Activated CD4-positive, alpha-beta T cell treated with anti-CD3 and anti-CD28 coated beads, Interleukin-2, amount 50 U/mL, for 48 hours (primary cell): ENCODE data around the gene USE1.
"Not testable (repeated sequence)": the region's sequence is repeated elsewhere in the genome, so short reads cannot be mapped to it uniquely, and the experiment has no call there.

Source experiments
- DNase-seq, 2 experiments: peaks; one replicate each; pipeline ENCODE4 v3.0.0-alpha.2; 2020

USE1 gene, protein sequence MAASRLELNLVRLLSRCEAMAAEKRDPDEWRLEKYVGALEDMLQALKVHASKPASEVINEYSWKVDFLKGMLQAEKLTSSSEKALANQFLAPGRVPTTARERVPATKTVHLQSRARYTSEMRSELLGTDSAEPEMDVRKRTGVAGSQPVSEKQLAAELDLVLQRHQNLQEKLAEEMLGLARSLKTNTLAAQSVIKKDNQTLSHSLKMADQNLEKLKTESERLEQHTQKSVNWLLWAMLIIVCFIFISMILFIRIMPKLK

DNA sequence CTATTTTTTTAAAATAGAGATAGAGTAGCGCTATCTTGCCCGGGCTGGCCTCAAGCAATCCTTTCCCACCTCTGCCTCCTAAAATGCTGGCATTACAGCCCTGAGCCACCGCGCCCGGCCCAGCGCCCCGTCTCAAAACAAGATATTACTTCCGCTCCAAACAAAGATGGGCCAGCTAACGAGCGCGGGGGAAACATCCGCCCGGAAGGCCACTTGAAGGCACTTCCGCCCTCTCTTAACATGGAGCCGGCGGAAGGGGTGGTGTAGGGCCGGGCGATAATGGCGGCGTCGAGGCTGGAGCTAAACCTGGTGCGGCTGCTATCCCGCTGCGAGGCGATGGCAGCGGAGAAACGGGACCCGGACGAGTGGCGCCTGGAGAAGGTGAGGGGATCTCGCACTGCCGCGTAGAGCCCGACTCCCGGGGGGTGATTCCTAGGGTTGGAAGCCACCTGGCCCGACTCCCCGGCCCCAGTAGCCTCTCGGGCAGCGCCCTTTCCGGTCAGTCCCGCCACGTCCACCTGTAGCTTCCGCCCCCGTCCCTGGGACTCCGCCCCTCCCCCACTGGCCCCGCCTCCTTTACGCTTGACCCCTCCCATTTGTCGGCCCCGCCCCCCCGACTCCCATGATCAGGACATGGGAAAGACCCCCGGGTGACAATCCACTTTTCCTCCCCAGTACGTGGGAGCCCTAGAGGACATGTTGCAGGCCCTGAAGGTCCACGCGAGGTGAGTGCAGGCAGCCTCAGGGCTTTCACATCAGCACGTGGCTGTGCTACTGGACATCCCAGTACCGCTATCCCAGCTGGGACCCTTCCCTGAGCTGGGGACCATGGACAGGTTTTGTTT is at the start of gene USE1:
Gene USE1 (plus strand): TSS at position 231 of the 845 bp plus-strand sequence. CDS start 49 bp downstream, at position 280.
- DNase-seq, result peak; percentile 85 to 89

DNA sequence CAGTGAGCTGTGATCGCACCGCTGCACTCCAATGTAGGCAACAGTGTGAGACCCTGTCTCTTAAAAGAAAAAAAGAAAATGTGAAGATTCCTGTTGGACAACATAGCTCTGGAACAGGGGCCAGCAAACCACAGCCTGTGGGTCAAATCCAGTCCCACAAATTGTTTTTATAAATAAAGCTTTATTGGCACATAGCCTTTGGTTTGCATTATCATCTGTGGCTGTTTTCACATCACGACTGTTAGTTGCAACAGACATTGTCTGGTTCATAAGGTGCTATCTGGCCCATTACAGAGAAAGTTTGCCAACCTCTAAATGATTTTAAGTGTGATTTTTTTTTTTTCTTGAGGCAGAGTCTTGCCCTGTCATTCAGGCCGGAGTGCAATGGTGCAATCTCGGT is 49.4 kb upstream of the USE1 start:
- DNase-seq, result no peak

DNA sequence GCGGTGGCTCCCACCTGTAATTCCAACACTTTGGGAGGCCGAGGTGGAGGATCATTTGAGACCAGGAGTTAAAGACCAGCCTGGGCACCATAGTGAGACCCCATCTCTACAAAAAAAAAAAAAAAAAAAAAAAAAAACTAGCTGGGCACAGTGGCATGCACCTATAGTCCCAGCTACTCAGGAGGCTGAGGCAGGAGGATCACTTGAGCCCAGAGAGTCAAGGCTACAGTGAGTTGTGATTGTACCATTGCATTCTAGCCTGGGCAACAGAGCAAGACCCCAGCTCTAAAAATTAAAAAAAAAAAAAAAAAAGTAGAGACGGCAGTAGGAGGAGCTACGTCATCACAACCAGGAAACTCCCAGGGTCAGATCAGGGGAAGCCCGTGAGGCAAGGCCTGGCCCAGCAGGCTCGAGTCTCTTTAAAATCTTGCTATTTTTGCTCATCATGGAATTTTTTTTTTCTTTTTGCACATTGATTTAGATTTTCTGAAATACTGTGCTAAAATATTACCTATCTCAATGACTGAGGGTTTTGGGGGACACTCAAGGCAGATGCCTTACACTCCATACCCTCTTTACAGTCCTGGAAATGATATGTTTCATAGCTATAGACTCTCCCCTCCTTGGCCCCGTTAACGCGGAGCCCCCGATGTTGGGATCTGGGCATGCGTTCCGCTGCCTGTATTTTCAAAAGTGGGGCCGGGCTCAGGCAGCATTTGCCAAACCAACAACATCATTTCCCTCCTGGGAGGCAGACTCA is 44.4 kb upstream of the USE1 start:
- peak in 1 of 2 experiments; percentile 24 for DNase-seq

DNA sequence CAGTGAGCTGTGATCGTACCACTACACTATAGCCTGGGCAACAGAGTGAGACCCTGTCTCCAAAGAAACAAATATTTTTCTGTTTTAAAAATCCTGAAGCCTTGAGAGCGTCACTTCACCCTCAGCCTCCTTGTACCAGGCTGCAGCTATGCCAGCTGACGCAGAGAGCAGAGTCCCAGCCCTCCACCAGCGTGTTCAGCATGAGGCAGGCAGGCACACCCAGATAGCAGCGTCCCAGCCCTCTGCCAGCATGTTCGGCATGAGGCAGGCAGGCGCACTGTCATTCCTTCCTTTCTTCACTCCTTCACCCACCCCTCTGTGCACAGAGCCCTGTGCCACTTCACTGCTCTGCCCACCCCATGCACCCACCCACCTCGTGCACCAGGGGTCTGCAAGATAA is 43.3 kb upstream of the USE1 start:
- no peak for DNase-seq

DNA sequence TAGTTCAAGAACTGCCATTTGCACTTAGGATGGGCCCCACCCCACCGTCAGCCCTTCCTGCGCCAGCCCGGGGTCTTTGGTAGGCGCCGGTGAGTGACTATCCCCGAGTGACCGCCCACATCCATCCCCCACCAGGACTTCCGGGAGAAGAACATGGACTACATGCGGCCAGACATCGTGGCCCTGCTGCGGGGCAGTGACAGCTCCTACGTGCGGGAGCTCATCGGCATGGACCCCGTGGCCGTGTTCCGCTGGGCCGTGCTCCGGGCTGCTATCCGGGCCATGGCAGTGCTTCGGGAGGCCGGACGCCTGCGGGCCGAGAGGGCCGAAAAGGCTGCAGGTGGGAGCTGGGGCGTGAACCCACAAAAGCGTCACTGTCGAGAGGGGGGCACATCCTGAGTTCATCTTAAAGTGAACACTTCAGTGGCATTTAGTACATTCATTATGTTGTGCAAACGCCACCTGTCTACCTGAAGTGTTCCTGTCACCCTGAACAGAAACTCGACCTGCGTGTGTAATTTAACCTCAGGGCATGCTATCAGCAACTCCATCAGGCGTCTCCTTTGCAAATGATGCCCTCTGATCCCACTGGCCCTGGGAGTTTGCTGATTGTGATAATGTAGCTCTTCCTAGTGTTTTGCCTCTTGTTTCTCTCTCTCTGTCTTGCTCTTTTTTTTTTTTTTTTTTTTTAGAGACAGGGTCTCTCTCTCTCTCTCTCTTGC is 42.4 kb upstream of the USE1 start:
- no peak for DNase-seq

DNA sequence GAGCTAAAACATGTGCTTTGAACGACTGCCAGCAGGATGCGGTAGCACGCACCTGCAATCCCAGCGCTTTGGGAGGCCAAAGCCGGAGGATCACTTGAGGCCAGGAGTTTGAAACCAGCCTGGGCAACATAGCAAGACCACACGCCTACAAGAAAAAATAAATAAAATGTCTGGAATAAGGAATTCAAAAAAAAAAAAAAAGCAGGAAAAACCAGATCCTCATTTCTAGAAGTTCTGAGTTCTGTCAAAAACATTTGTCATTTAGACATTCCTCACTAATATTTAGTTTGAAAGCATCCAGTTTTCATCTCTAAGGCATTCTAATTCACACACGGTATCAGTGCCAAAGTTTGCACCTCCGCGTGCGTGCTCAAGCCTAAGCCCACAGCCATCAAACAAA is 36.9 kb upstream of the USE1 start:
- no peak for DNase-seq

DNA sequence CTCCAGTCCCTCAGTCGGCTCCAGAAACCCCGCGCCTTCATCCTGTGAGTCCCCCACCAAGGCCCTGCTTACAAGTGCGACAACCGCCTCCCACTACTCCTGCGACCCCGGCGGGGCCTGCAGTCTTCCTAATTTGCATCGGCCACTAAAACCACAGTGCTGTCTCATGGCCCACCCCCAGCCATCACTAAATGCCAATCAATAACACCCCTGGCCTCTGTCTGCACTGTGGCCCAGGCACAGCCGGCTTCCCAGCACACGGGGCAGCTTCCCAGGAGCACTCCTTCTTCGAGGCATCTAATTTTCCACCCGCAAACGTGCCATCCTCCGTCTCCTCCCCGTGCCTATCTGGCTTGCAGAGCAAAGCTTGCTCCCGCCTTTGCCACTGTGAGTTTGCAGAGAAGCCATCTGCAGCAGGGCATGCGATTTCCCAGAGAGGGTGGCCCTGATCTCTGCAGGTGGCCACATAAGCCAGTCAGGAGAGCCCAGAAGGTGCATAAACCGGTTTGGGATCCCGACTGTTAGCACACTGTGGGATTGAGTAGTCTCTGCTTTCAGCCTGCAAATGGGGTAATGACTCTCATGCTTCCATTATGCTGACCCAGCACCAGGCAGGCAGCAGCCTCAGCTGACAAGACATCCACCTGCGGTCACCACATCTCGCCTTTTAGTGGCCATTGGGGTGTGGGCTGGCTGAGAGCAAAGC is 34.0 kb upstream of the USE1 start:
- DNase-seq, result no peak

DNA sequence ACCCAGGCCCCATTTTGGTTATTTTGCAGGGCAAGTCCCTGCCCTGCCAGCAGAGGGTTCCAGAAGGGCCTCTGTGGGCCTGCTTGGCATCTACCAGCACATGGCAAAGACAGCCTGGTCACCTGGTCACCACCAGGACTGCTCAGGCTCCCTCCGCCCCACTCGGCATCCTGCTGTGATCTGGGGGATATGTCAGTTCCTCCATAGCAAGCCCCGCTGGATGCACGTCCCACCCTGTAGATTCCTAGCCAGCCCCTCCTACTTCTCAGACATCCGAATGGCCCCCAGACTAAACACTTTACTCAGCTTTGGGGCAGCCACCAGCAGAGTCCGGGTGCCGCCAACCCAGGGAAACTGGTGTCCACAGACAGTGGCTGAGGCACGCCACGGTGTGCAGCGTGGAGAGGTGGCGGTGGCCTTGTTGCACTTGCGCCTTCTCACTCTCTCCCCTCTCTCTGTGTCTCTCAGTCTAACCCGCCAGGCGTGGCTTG is 31.8 kb upstream of the USE1 start:
- DNase-seq, result peak; percentile 24 to 34

DNA sequence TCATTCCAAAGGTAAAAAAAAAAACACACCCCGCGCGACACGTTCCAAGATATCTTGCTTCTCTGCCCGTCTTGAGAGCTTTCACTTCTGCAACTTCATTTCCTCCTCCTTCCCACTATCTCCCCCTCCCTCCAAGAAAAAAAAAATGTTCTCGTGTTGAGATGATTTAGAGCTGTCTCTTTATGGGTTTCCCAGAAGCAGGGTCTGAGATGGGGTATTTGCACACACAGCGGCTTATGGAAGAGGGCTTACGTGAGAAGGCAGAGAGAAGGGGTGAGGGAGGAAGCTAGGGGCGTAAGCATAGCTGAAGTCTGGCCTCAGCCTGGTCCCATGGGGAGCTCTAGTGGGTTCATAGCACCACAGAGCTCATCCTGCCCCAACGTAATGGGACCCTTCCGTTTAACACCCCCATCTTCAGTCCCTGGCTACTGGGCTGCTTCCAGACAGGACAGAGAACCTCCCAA is 31.3 kb upstream of the USE1 start:
- peak; percentile 29 to 32 for DNase-seq

DNA sequence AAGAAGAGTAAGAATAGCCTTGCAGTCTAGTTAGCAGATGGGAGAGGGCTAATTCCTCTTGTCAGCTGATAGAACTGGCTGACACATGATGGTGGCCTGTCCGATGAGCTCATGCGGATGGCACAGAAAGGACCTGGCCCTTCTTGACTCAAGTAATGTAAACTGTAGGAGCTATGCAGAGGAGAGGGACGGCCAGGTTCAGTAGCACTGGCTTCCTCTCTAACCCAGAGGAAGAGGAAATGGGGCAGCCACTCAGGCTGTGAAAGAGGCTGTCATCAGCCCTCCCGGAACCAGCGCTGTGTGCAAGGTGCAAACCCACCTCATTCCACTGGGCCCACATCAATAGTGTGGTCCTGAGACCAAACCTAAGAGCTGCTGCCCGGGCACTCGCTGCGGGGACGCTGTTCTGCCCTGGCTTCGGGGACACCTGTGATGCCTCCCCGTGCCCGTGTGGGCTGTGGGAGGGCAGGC is 30.8 kb upstream of the USE1 start:
- peak; percentile 30 to 31 for DNase-seq

DNA sequence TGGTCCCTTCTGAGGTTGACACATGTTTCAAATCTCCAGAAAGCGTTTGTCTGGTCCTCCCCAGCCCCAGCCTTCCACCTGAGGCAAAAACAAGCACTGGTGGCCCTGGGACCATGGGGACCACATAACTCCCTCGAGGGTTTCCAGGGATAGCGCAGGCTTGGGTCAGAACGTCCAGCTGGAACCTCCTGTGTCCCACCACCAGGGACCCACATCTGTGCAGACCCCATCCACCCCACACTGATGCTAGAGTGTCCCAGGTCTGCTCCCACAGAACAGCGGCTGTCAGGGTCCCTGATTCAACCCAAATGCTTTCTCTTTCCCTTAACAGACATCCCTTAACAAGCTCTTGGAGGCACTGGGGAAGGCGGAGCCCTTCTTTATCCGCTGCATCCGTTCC is 29.6 kb upstream of the USE1 start:
- no peak for DNase-seq

DNA sequence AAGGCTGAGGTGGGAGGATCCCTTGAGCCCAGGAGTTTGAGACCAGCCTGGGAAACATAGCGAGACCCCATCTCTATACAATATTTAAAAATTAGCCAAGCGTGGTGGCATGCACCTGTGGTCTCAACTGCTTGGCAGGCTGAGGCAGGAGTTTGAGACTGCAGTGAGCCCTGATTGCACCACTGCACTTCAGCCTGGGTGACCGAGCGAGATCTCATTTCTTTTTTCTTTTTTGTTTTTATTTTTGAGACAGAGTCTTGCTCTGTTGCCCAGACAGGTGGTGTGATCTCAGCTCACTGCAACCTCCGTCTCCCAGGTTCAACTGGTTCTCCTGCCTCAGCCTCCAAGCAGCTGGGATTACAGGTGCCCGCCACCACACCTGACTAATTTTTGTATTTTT is 23.4 kb upstream of the USE1 start:
- not testable (repeated sequence) for DNase-seq

DNA sequence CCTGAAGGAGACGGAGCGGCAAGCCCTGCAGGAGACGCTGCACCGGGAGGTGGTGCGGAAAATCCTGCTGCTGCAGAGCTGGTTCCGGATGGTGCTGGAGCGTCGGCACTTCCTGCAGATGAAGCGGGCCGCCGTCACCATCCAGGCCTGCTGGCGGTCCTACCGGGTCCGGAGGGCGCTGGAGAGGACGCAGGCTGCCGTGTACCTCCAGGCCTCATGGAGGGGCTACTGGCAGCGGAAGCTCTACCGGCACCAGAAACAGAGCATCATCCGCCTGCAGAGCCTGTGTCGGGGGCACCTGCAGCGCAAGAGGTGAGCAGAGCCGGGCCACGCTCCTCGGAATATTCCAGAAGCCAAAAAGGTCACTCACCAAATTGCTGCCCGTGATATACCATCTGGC is 22.4 kb upstream of the USE1 start:
- DNase-seq, result no peak

DNA sequence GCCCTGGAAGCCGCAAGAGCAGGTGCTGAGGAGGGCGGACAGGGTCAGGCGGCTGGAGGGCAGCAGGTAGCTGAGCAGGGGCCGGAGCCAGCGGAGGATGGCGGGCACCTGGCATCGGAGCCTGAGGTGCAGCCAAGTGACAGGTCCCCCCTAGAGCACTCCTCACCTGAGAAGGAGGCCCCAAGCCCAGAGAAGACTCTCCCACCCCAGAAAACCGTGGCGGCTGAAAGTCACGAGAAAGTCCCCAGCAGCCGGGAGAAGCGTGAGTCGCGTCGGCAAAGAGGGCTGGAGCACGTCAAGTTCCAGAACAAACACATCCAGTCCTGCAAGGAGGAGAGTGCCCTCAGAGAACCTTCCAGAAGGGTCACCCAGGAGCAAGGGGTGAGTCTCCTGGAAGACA is 20.5 kb upstream of the USE1 start:
- DNase-seq, result no peak

DNA sequence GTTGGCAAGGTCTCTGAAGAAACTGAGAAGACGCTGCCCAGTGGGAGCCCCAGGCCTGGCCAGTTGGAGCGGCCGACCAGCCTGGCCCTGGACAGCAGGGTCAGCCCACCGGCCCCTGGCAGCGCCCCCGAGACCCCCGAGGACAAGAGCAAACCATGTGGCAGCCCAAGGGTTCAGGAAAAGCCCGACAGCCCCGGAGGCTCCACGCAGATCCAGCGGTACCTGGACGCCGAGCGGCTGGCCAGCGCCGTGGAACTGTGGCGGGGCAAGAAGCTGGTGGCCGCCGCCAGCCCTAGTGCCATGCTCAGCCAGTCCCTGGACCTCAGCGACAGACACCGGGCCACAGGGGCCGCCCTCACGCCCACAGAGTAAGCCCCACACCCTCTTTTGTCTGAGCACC is 20.1 kb upstream of the USE1 start:
- no peak for DNase-seq

DNA sequence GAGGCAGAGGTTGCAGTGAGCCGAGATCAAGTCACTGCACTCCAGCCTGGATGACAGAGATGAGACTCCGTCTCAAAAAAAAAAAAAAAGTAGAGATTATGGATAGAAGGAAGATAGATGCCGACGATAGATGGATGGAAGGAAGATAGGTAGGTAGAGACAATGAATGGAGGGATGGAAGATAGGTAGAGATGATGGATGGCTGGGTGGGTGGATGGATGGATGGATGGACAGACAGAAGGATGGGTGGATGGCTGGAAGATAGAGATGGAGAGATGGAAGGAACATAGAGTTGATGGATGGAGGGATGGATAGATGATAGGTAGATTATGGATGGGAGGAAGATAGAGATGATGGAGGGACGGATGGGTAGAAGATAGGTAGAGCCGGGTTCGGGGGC is 18.5 kb upstream of the USE1 start:
- no peak for DNase-seq

DNA sequence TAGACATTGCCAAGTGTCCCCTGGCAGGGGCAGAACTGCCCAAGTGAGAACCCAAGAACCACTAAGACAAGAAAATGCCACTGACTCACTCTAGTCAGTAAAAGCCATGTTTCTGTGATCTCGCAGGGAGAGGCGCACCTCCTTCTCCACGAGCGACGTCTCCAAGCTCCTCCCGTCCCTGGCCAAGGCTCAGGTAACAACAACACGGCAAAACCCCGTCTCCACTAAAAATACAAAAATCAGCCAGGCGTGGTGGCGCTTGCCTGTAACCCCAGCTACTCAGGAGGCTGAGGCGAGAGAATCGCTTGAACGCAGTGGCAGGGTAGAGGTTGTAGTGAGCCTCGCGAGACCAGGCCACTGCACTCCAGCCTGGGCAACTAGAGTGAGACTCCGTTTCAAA is 17.5 kb upstream of the USE1 start:
- no peak for DNase-seq

DNA sequence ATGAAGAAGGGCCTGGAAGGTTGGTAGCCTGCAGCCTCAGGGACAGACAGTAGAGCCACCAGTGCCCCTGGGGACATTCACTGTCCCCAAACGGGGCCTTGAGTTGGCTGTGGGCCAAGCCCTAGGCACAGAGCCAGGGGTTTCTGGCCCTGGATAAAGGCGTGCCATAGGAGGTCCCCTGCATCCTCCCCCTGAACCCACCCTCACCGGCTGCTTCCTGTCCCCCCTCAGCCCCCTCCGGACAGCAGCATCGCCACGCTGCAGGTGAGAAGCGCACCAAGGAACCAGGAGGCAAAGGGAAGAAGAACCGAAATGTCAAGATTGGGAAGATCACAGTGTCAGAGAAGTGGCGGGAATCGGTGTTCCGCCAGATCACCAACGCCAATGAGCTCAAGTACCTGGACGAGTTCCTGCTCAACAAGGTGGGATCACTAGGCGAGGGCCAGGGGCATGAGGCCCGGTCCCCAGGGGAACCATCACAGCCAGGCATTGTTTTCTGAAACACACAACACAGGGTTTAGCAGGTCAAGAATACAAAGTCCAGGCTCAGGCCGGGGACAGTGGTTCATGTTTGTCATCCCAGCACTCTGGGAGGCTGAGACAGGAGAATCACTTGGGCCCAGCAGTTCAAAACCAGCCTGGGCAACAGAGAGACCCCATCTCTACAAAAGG is 14.6 kb upstream of the USE1 start:
- no peak for DNase-seq

DNA sequence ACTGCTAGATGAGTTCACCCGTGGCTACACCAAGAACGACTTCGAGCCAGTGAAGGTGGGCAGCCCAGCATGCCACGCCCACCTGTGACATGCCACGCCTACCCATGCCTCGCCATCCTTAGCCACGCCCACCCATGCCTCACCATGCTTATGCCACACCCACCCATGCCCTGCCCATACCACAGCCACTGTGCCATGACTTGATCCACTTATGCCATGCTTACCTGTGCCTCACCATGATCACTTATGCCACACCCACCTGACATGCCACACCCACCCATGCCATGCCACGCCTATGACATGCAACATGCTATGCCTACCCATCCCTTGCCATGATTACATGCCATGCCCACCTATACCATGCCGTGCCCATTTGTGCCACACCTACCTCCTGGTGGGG is 12.9 kb upstream of the USE1 start:
- DNase-seq, result peak; percentile 25 to 42

DNA sequence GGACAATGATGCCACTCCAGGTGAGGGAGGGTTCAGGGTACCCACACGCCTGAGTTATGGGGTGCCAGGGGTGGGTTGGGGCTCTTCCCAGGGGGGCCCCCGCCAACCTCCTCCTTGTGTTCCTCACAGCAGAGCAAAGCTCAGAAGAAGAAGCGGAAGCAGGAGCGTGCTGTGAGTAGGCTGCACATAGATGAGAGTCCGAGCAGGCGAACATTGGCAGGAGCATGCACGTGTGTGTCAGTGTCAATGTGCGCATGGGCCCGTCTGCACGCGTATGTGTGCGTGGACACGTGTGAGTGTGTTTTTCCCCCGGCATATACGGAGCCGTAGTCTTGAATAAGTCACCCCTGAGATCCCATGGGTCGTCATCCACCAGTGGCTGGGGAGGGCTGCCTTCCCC is 12.4 kb upstream of the USE1 start:
- DNase-seq, result no peak
